Measurements from ENCODE around the gene KY. TPM values are rescaled to one million over a fixed set of nuclear protein-coding genes. Genes with fewer than 3 reads are reported as not detected.

Gene KY
- total and polyA plus RNA-seq, 2 of the 13 experiments (the other 11 are each of a cell fraction or from before 2014, with no cell fraction given), result not detected

DNA sequence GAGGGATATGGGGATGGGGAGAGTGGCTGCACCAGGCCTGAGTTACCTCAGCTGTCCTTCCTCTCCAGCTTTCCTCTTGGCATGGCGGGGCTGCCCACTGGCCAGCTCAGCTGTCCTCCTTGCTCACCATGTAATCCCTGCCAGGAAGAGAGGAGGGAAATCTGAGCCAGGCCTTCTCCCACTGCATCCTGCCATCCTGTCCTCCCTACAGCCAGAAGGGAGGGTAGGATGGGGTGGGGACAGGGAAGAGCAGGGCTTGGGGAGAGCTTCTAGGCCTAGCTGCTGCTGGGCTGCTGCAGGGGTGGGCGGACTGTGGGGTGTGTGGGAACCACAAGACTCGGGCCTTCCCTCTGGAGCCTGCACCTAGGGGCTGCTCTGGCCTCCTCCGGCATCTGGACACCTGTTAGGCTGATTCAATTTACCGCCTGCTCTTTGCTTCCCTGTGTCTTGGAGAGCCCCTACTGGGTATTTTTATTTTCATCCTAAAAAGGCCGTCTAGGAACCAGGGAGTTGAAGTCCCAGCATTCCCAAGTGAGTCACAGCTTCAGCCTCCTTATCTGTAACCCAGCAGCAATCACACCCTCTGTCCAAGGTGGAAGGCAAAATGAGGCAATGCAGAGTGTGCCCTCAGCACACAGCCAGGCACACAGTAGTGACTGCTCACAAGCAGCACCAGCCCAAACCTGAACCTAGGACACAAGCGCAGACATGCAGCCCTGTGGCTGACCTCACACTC, 13.1 kb upstream of the KY start:
- ChIA-PET CTCF (ENCODE audit: low intra/inter-chr PET ratio, low total read pairs) (no interaction called here), POLR2A (no interaction called here)
- Histone ChIP-seq H3K27me3 (ENCODE audit: control insufficient read depth in 1 of 2, insufficient read depth in 2 of 2, low read length in 2 of 2) (peaks cover 0 to 11% of the 10 kb centered on the region in 2 experiments; a peak in 3 of 5 replicates), H3K9ac (ENCODE audit: insufficient read depth, low read depth, low read length) (no peak overlapping the region), H3K4me3 (replicated peaks in 1 of 3; ENCODE audit: insufficient read depth in 1 of 3, low read depth in 2 of 3, low read length in 3 of 3) (no peak overlapping the region), H3K4me1 (ENCODE audit: insufficient read depth, low read length) (no peaks in the 10 kb centered on the region), H3K79me2 (ENCODE audit: insufficient read depth, low read length) (no peaks in the 10 kb centered on the region), H3K27ac (ENCODE audit: extremely low read length, insufficient read depth, low read length) (no peak overlapping the region), H3K9me3 (ENCODE audit: low read length) (no peaks in the 10 kb centered on the region), H3K4me2 (ENCODE audit: low read depth, low read length) (no peak overlapping the region), H2AFZ (ENCODE audit: low read length) (no peak overlapping the region), H4K20me1 (ENCODE audit: insufficient read depth, low read length) (no peaks in the 10 kb centered on the region), H3K36me3 (replicated peaks in 1 of 2; ENCODE audit: control insufficient read depth in 1 of 2, insufficient read depth in 2 of 2, low read length in 2 of 2) (no peaks in the 10 kb centered on the region)
- FAIRE-seq (no peak), ATAC-seq (no peak), DNase-seq (ENCODE audit: low spot score) (no peak)
- no TSS peak for BruUV-seq (replicated peaks)
- 17% methylated on average over 4 of the region's 7 CpGs for WGBS (ENCODE audit: low lambda C conversion rate)
- intact Hi-C loops (cut with micrococcal nuclease; ENCODE audit: unreplicated experiment), result no loop called here
- in situ Hi-C loops (cut with HindIII; ENCODE audit: extremely low pct_ligation_motif_present, low pct_unique_long_range_greater_than_20kb), result no loop called here
- TF ChIP-seq IRF2 (CRISPR knock-in tag; IDR thresholded peaks at IDR 0.05) (no peak), ZNF781 (CRISPR knock-in tag; IDR thresholded peaks at IDR 0.05; ENCODE audit: borderline replicate concordance, not compliant biosample characterization) (no peak), ZUFSP (CRISPR knock-in tag; IDR thresholded peaks at IDR 0.05; ENCODE audit: borderline replicate concordance) (no peak), BORCS8-MEF2B (CRISPR knock-in tag; IDR thresholded peaks at IDR 0.05) (no peak), ZBTB25 (CRISPR knock-in tag; IDR thresholded peaks at IDR 0.05) (no peak), ZNF451 (CRISPR knock-in tag; IDR thresholded peaks at IDR 0.05) (no peak), ZNF17 (CRISPR knock-in tag; IDR thresholded peaks at IDR 0.05) (no peak), MXD3 (CRISPR knock-in tag; IDR thresholded peaks at IDR 0.05) (no peak), SRSF4 (IDR thresholded peaks at IDR 0.05; ENCODE audit: low read depth, low read length, poor library complexity, severe bottlenecking) (no peak), CREM (IDR thresholded peaks at IDR 0.05) (no peak), CREM (CRISPR knock-in tag; IDR thresholded peaks at IDR 0.05) (no peak), AKNA (CRISPR knock-in tag; IDR thresholded peaks at IDR 0.05; ENCODE audit: borderline replicate concordance) (no peak), GTF2F1 (IDR thresholded peaks at IDR 0.05; ENCODE audit: low read length) (no peak)
- TF ChIP-seq, protein P1, sequence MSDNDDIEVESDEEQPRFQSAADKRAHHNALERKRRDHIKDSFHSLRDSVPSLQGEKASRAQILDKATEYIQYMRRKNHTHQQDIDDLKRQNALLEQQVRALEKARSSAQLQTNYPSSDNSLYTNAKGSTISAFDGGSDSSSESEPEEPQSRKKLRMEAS (IDR thresholded peaks at IDR 0.05), result no peak
